WTC11 (cell line): Measurements from ENCODE around the gene APMAP.

Experiments
- IRF2 ChIP-seq: sonication (generic); formaldehyde crosslinking; IDR thresholded peaks from 2 replicates; pipeline ENCODE4 v1.8.0; 2022; ENCODE audit warnings: low read depth, missing genetic modification reagents, borderline replicate concordance
- MYBL2 ChIP-seq: sonication (generic); formaldehyde crosslinking; IDR thresholded peaks from 2 replicates; pipeline ENCODE4 v1.8.1; 2023; ENCODE audit warnings: mild to moderate bottlenecking, moderate library complexity, missing genetic modification reagents
- SMAD3 ChIP-seq: sonication (generic); formaldehyde crosslinking; IDR thresholded peaks from 2 replicates; pipeline ENCODE4 v1.8.0; 2022; ENCODE audit warnings: missing genetic modification reagents, mild to moderate bottlenecking, borderline replicate concordance
- SMAD4 ChIP-seq: sonication (generic); formaldehyde crosslinking; IDR thresholded peaks from 2 replicates; pipeline ENCODE4 v1.8.0; 2022; ENCODE audit warnings: mild to moderate bottlenecking, missing genetic modification reagents
- TF ChIP-seq, protein P1 (sequence below): fragments of 200-600 bp; IDR thresholded peaks from 2 replicates; pipeline ENCODE4 v1.8.0; 2022; ENCODE audit warnings: antibody characterized with exemption
- TF ChIP-seq, protein P2 (sequence below): sonication (generic); formaldehyde crosslinking; IDR thresholded peaks from 2 replicates; pipeline ENCODE4 v1.8.0; 2023; ENCODE audit warnings: missing genetic modification reagents, mild to moderate bottlenecking, borderline replicate concordance
- TF ChIP-seq, protein P3 (sequence below): sonication (generic); formaldehyde crosslinking; IDR thresholded peaks from 2 replicates; pipeline ENCODE4 v1.8.0; 2022; ENCODE audit warnings: mild to moderate bottlenecking, missing genetic modification reagents
- TF ChIP-seq, protein P4 (sequence below): fragments of 250-450 bp; sonication (Bioruptor Pico); IDR thresholded peaks from 2 replicates; pipeline ENCODE4 v1.9.0; 2021; ENCODE audit warnings: moderate library complexity, mild to moderate bottlenecking, inconsistent platforms, borderline replicate concordance

DNA sequence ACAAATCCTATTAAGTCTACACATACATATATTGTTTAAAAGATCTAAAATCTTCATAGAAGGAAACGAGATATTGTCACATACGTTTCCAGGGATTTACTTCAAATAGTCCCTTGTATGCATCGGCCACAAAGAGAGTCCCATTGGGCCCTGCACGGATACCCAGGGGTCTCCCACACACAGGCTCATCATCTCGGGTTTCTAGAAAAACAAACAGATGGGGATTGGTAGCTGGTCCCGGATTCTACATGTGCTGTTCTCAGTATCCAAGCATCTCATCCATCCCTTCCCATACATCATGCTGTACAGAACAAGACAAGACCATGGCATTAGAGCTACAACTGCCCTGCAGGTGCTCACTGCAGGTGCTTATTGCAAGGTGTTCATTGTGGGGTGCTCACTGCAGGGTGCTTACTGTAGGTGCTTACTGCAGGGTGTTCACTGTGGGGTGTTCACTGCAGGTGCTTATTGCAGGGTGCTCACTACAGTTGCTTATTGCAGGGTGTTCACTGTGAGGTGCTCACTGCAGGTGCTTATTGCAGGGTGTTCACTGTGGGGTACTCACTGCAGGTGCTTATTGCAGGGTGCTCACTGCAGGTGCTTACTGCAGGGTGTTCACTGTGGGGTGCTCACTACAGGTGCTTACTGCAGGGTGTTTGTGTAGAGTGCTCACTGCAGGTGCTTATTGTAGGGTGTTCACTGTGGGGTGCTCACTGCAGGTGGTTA is 21.0 kb downstream of the APMAP start:
- TF ChIP-seq, protein P1, sequence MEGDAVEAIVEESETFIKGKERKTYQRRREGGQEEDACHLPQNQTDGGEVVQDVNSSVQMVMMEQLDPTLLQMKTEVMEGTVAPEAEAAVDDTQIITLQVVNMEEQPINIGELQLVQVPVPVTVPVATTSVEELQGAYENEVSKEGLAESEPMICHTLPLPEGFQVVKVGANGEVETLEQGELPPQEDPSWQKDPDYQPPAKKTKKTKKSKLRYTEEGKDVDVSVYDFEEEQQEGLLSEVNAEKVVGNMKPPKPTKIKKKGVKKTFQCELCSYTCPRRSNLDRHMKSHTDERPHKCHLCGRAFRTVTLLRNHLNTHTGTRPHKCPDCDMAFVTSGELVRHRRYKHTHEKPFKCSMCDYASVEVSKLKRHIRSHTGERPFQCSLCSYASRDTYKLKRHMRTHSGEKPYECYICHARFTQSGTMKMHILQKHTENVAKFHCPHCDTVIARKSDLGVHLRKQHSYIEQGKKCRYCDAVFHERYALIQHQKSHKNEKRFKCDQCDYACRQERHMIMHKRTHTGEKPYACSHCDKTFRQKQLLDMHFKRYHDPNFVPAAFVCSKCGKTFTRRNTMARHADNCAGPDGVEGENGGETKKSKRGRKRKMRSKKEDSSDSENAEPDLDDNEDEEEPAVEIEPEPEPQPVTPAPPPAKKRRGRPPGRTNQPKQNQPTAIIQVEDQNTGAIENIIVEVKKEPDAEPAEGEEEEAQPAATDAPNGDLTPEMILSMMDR = no peak
- TF ChIP-seq, protein P2, sequence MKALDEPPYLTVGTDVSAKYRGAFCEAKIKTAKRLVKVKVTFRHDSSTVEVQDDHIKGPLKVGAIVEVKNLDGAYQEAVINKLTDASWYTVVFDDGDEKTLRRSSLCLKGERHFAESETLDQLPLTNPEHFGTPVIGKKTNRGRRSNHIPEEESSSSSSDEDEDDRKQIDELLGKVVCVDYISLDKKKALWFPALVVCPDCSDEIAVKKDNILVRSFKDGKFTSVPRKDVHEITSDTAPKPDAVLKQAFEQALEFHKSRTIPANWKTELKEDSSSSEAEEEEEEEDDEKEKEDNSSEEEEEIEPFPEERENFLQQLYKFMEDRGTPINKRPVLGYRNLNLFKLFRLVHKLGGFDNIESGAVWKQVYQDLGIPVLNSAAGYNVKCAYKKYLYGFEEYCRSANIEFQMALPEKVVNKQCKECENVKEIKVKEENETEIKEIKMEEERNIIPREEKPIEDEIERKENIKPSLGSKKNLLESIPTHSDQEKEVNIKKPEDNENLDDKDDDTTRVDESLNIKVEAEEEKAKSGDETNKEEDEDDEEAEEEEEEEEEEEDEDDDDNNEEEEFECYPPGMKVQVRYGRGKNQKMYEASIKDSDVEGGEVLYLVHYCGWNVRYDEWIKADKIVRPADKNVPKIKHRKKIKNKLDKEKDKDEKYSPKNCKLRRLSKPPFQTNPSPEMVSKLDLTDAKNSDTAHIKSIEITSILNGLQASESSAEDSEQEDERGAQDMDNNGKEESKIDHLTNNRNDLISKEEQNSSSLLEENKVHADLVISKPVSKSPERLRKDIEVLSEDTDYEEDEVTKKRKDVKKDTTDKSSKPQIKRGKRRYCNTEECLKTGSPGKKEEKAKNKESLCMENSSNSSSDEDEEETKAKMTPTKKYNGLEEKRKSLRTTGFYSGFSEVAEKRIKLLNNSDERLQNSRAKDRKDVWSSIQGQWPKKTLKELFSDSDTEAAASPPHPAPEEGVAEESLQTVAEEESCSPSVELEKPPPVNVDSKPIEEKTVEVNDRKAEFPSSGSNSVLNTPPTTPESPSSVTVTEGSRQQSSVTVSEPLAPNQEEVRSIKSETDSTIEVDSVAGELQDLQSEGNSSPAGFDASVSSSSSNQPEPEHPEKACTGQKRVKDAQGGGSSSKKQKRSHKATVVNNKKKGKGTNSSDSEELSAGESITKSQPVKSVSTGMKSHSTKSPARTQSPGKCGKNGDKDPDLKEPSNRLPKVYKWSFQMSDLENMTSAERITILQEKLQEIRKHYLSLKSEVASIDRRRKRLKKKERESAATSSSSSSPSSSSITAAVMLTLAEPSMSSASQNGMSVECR (CRISPR knock-in tag) = no peak
- TF ChIP-seq, protein P3, sequence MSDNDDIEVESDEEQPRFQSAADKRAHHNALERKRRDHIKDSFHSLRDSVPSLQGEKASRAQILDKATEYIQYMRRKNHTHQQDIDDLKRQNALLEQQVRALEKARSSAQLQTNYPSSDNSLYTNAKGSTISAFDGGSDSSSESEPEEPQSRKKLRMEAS (CRISPR knock-in tag) = no peak
- no peak for TF ChIP-seq MYBL2 (CRISPR knock-in tag)
- no peak for TF ChIP-seq SMAD3
- TF ChIP-seq, protein P4, sequence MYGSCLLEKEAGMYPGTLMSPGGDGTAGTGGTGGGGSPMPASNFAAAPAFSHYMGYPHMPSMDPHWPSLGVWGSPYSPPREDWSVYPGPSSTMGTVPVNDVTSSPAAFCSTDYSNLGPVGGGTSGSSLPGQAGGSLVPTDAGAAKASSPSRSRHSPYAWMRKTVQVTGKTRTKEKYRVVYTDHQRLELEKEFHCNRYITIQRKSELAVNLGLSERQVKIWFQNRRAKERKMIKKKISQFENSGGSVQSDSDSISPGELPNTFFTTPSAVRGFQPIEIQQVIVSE (CRISPR knock-in tag) = no peak
- TF ChIP-seq SMAD4 (CRISPR knock-in tag) = no peak
- TF ChIP-seq IRF2 (CRISPR knock-in tag) = no peak
